ENCODE data around the gene ATN1.

Gene ATN1

GRCh38 chr12:6915789-6916285 lies 11.9 kb upstream of the ATN1 start:
- Histone ChIP-seq H3K27me3 (ENCODE audit: control insufficient read depth in 5 of 5, insufficient read depth in 4 of 5, low read length in 5 of 5) (peaks cover 14 to 40% (median 35%) of the 10 kb centered on the region in 5 donors), H3K4me3 (ENCODE audit: low read depth in 1 of 5, low read length in 5 of 5) (no peak overlapping the region), H3K36me3 (ENCODE audit: control insufficient read depth in 5 of 5, insufficient read depth in 5 of 5, low read length in 5 of 5) (peaks cover 0 to 5% (median 0%) of the 10 kb centered on the region in 5 donors), H3K4me1 (ENCODE audit: control insufficient read depth in 5 of 5, insufficient read depth in 5 of 5, low read length in 5 of 5) (peaks cover 0 to 18% (median 14%) of the 10 kb centered on the region in 5 donors), H3K9me3 (ENCODE audit: control insufficient read depth in 5 of 5, low read length in 5 of 5) (no peaks in the 10 kb centered on the region), H3K27ac (ENCODE audit: low read depth, low read length) (no peak overlapping the region), H3K9ac (ENCODE audit: low read length in 5 of 5) (no peak overlapping the region)

- H3K27ac ChIP-seq (ENCODE audit: low read depth, low read length): no peak overlapping the region
- H3K4me3 ChIP-seq (ENCODE audit: low read depth in 1 of 5, low read length in 5 of 5): no peak overlapping the region
- peaks cover 14 to 38% (median 35%) of the 10 kb centered on the region in 5 donors for H3K27me3 ChIP-seq (ENCODE audit: control insufficient read depth in 5 of 5, insufficient read depth in 4 of 5, low read length in 5 of 5)
Measured at GRCh38 chr12:6916426-6917200, 11.1 kb upstream of the ATN1 start.

GRCh38 chr12:6917491-6918231 lies 10.1 kb upstream of the ATN1 start:
- Histone ChIP-seq H3K9me3 (ENCODE audit: control insufficient read depth in 5 of 5, low read length in 5 of 5) (no peaks in the 10 kb centered on the region), H3K27me3 (ENCODE audit: control insufficient read depth in 5 of 5, insufficient read depth in 4 of 5, low read length in 5 of 5) (peaks cover 14 to 33% (median 32%) of the 10 kb centered on the region in 5 donors), H3K4me1 (ENCODE audit: control insufficient read depth in 5 of 5, insufficient read depth in 5 of 5, low read length in 5 of 5) (peaks cover 0 to 23% (median 14%) of the 10 kb centered on the region in 5 donors), H3K9ac (ENCODE audit: low read length in 5 of 5) (no peak overlapping the region), H3K27ac (ENCODE audit: low read depth, low read length) (no peak overlapping the region), H3K36me3 (ENCODE audit: control insufficient read depth in 5 of 5, insufficient read depth in 5 of 5, low read length in 5 of 5) (peaks cover 0 to 7% (median 0%) of the 10 kb centered on the region in 5 donors), H3K4me3 (ENCODE audit: low read depth in 1 of 5, low read length in 5 of 5) (no peak overlapping the region)

More at GRCh38 chr12:6916426-6917200, 11.1 kb upstream of the ATN1 start:
- Histone ChIP-seq H3K9ac (ENCODE audit: low read length in 5 of 5) (no peak overlapping the region), H3K36me3 (ENCODE audit: control insufficient read depth in 5 of 5, insufficient read depth in 5 of 5, low read length in 5 of 5) (peaks cover 0 to 7% (median 0%) of the 10 kb centered on the region in 5 donors), H3K9me3 (ENCODE audit: control insufficient read depth in 5 of 5, low read length in 5 of 5) (no peaks in the 10 kb centered on the region), H3K4me1 (ENCODE audit: control insufficient read depth in 5 of 5, insufficient read depth in 5 of 5, low read length in 5 of 5) (peaks cover 0 to 18% (median 14%) of the 10 kb centered on the region in 5 donors)

DNA sequence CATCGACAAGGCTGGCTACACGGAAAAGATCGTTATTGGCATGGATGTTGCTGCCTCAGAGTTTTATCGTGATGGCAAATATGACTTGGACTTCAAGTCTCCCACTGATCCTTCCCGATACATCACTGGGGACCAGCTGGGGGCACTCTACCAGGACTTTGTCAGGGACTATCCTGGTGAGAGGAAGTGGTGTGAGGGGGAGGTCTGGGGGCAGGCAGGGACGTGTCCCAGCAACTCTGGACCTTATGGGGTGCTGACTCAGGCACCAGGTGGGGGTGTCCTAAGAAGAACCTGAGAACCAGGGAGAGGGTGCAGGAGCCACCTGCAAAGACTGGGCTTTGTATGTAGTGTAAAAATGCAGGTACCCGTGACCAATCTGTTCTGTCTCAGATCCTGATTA lies 8.2 kb upstream of the ATN1 start:
- peaks cover 9 to 21% (median 19%) of the 10 kb centered on the region in 5 donors for H3K27me3 ChIP-seq (ENCODE audit: control insufficient read depth in 5 of 5, insufficient read depth in 4 of 5, low read length in 5 of 5)
- no peak overlapping the region for H3K4me3 ChIP-seq (ENCODE audit: low read depth in 1 of 5, low read length in 5 of 5)
- H3K4me1 ChIP-seq (ENCODE audit: control insufficient read depth in 5 of 5, insufficient read depth in 5 of 5, low read length in 5 of 5): peaks cover 3 to 31% (median 16%) of the 10 kb centered on the region in 5 donors
- no peaks in the 10 kb centered on the region for H3K9me3 ChIP-seq (ENCODE audit: control insufficient read depth in 5 of 5, low read length in 5 of 5)
- peaks cover 0 to 7% (median 0%) of the 10 kb centered on the region in 5 donors for H3K36me3 ChIP-seq (ENCODE audit: control insufficient read depth in 5 of 5, insufficient read depth in 5 of 5, low read length in 5 of 5)
- H3K9ac ChIP-seq (ENCODE audit: low read length in 5 of 5): no peak overlapping the region
- no peak overlapping the region for H3K27ac ChIP-seq (ENCODE audit: low read depth, low read length)

DNA sequence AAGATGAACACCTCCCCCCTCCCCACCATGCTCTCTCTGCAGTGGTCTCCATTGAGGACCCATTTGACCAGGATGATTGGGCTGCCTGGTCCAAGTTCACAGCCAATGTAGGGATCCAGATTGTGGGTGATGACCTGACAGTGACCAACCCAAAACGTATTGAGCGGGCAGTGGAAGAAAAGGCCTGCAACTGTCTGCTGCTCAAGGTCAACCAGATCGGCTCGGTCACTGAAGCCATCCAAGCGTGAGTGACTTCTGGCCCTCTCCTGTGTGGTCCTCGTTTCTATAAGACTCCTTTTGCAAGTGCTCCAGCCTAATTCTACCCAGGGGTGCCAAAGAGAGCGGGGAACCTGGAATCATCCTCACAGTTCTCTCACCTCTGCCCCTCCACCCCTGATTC lies 6.2 kb upstream of the ATN1 start:
- Histone ChIP-seq H3K27me3 (ENCODE audit: control insufficient read depth in 5 of 5, insufficient read depth in 4 of 5, low read length in 5 of 5) (peaks cover 0 to 6% (median 3%) of the 10 kb centered on the region in 5 donors), H3K4me3 (ENCODE audit: low read depth in 1 of 5, low read length in 5 of 5) (no peak overlapping the region), H3K4me1 (ENCODE audit: control insufficient read depth in 5 of 5, insufficient read depth in 5 of 5, low read length in 5 of 5) (peaks cover 9 to 42% (median 29%) of the 10 kb centered on the region in 5 donors), H3K9ac (ENCODE audit: low read length in 5 of 5) (no peak overlapping the region), H3K36me3 (ENCODE audit: control insufficient read depth in 5 of 5, insufficient read depth in 5 of 5, low read length in 5 of 5) (peaks cover 0 to 7% (median 0%) of the 10 kb centered on the region in 5 donors), H3K9me3 (ENCODE audit: control insufficient read depth in 5 of 5, low read length in 5 of 5) (no peaks in the 10 kb centered on the region), H3K27ac (ENCODE audit: low read depth, low read length) (no peak overlapping the region)

DNA sequence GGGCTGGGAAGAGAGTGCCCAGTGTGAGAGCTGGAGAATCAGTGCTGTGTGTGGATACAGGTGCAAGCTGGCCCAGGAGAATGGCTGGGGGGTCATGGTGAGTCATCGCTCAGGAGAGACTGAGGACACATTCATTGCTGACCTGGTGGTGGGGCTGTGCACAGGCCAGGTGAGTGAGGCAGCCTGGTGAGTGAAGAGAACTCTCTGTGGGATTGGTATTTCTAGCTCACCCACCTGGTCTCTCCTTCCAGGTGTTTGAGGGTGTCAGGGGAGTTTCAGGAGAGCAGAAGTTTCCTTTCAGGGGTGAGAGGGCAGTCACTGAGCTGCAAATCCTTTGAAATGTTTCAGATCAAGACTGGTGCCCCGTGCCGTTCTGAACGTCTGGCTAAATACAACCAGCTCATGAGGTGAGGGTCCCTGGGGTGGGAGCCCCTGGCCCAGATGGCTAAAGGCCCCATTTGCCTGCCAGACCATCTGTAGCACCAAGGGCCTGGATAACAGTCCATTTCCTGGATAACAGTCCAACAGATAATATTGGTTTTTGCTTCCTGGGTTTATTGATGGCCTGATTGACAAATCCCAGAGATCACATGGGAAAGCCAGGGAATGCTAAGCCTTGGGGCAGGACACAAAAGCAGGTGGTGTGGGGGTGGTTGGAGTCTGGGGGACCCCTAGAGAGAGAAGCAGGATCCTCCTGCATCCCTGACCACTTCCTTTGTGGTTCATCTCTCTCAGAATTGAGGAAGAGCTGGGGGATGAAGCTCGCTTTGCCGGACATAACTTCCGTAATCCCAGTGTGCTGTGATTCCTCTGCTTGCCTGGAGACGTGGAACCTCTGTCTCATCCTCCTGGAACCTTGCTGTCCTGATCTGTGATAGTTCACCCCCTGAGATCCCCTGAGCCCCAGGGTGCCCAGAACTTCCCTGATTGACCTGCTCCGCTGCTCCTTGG lies 5.5 kb upstream of the ATN1 start:
- Histone ChIP-seq H3K4me1 (ENCODE audit: control insufficient read depth in 5 of 5, insufficient read depth in 5 of 5, low read length in 5 of 5) (peaks cover 9 to 49% (median 36%) of the 10 kb centered on the region in 5 donors), H3K27me3 (ENCODE audit: control insufficient read depth in 5 of 5, insufficient read depth in 4 of 5, low read length in 5 of 5) (peaks cover 0 to 4% (median 0%) of the 10 kb centered on the region in 5 donors), H3K27ac (ENCODE audit: low read depth, low read length) (no peak overlapping the region), H3K9ac (ENCODE audit: low read length in 5 of 5) (no peak overlapping the region), H3K4me3 (ENCODE audit: low read depth in 1 of 5, low read length in 5 of 5) (peak overlapping the region in 2 of 5 donors; percentile 22 to 36), H3K9me3 (ENCODE audit: control insufficient read depth in 5 of 5, low read length in 5 of 5) (no peaks in the 10 kb centered on the region), H3K36me3 (ENCODE audit: control insufficient read depth in 5 of 5, insufficient read depth in 5 of 5, low read length in 5 of 5) (peaks cover 0 to 5% (median 0%) of the 10 kb centered on the region in 5 donors)

DNA sequence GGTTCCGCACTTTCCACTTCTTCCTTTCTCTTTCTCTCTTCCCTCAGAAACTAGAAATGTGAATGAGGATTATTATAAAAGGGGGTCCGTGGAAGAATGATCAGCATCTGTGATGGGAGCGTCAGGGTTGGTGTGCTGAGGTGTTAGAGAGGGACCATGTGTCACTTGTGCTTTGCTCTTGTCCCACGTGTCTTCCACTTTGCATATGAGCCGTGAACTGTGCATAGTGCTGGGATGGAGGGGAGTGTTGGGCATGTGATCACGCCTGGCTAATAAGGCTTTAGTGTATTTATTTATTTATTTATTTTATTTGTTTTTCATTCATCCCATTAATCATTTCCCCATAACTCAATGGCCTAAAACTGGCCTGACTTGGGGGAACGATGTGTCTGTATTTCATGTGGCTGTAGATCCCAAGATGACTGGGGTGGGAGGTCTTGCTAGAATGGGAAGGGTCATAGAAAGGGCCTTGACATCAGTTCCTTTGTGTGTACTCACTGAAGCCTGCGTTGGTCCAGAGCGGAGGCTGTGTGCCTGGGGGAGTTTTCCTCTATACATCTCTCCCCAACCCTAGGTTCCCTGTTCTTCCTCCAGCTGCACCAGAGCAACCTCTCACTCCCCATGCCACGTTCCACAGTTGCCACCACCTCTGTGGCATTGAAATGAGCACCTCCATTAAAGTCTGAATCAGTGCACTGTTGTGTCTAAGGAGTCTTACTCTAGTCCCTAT lies 4.6 kb upstream of the ATN1 start:
- Histone ChIP-seq H3K27ac (ENCODE audit: low read depth, low read length) (no peak overlapping the region), H3K27me3 (ENCODE audit: control insufficient read depth in 5 of 5, insufficient read depth in 4 of 5, low read length in 5 of 5) (peaks cover 0 to 4% (median 0%) of the 10 kb centered on the region in 5 donors), H3K4me1 (ENCODE audit: control insufficient read depth in 5 of 5, insufficient read depth in 5 of 5, low read length in 5 of 5) (peaks cover 9 to 51% (median 37%) of the 10 kb centered on the region in 5 donors), H3K9me3 (ENCODE audit: control insufficient read depth in 5 of 5, low read length in 5 of 5) (no peaks in the 10 kb centered on the region), H3K36me3 (ENCODE audit: control insufficient read depth in 5 of 5, insufficient read depth in 5 of 5, low read length in 5 of 5) (peaks cover 0 to 5% (median 0%) of the 10 kb centered on the region in 5 donors), H3K4me3 (ENCODE audit: low read depth in 1 of 5, low read length in 5 of 5) (peak overlapping the region in 2 of 5 donors; percentile 22 to 36), H3K9ac (ENCODE audit: low read length in 5 of 5) (no peak overlapping the region)

GRCh38 chr12:6923851-6924250 lies 3.9 kb upstream of the ATN1 start:
- Histone ChIP-seq H3K36me3 (ENCODE audit: control insufficient read depth in 5 of 5, insufficient read depth in 5 of 5, low read length in 5 of 5) (peaks cover 0 to 5% (median 0%) of the 10 kb centered on the region in 5 donors), H3K9ac (ENCODE audit: low read length in 5 of 5) (no peak overlapping the region), H3K27ac (ENCODE audit: low read depth, low read length) (no peak overlapping the region), H3K4me3 (ENCODE audit: low read depth in 1 of 5, low read length in 5 of 5) (no peak overlapping the region), H3K27me3 (ENCODE audit: control insufficient read depth in 5 of 5, insufficient read depth in 4 of 5, low read length in 5 of 5) (peaks cover 0 to 4% (median 0%) of the 10 kb centered on the region in 5 donors), H3K9me3 (ENCODE audit: control insufficient read depth in 5 of 5, low read length in 5 of 5) (no peaks in the 10 kb centered on the region), H3K4me1 (ENCODE audit: control insufficient read depth in 5 of 5, insufficient read depth in 5 of 5, low read length in 5 of 5) (peaks cover 9 to 56% (median 41%) of the 10 kb centered on the region in 5 donors)

GRCh38 chr12:6925239-6925539 lies 2.6 kb upstream of the ATN1 start:
- Histone ChIP-seq H3K4me1 (ENCODE audit: control insufficient read depth in 5 of 5, insufficient read depth in 5 of 5, low read length in 5 of 5) (peaks cover 14 to 69% (median 54%) of the 10 kb centered on the region in 5 donors), H3K27me3 (ENCODE audit: control insufficient read depth in 5 of 5, insufficient read depth in 4 of 5, low read length in 5 of 5) (peaks cover 0 to 4% (median 0%) of the 10 kb centered on the region in 5 donors), H3K9ac (ENCODE audit: low read length in 5 of 5) (peak overlapping the region in 4 of 5 donors; percentile 7 to 92 (median 68)), H3K4me3 (ENCODE audit: low read depth in 1 of 5, low read length in 5 of 5) (peak overlapping the region in 3 of 5 donors; percentile 5 to 56 (median 26)), H3K27ac (ENCODE audit: low read depth, low read length) (peak overlapping the region; percentile 96), H3K9me3 (ENCODE audit: control insufficient read depth in 5 of 5, low read length in 5 of 5) (no peaks in the 10 kb centered on the region), H3K36me3 (ENCODE audit: control insufficient read depth in 5 of 5, insufficient read depth in 5 of 5, low read length in 5 of 5) (peaks cover 0 to 3% (median 0%) of the 10 kb centered on the region in 5 donors)

Measured in subcutaneous abdominal adipose tissue (tissue), 5 donors.